ENCODE results near the gene POLR1D. TPM values are rescaled to one million over a fixed set of nuclear protein-coding genes. Genes with fewer than 3 reads are reported as not detected.

POLR1D gene
- total RNA-seq, 1 donor from 2014 or later, result 120 TPM

Other genes starting within 250 kb of the POLR1D start
- 76.2 TPM for gene GTF3A, start 197.3 kb upstream of the POLR1D start, total RNA-seq
- gene MTIF3, start 171.3 kb upstream of the POLR1D start, total RNA-seq, result 65.9 TPM
- gene LNX2, start 1.4 kb upstream of the POLR1D start, total RNA-seq, result 15.0 TPM
- not detected for gene GSX1, start 170.6 kb downstream of the POLR1D start, total RNA-seq